Cardiac muscle cell (in vitro differentiated cells and primary cell): Measurements from ENCODE around the gene KYNU. TPM values are rescaled to one million over a fixed set of nuclear protein-coding genes. Genes with fewer than 3 reads are reported as not detected.

Experiments used
- DNase-seq, 2 donors: peaks; one replicate each; pipeline versions ENCODE4 v3.0.0 to v3.0.0-alpha.2; 2010 to 2017; ENCODE audit warnings: low read depth in 1 of 2, low spot score in 1 of 2
- H3K27ac ChIP-seq: fragments of 200-600 bp; sonication (generic); 2 replicates; pipeline ENCODE4 v1.5.1; 2016
- H3K27me3 ChIP-seq: fragments of 200-600 bp; sonication (generic); 2 replicates; pipeline ENCODE4 v1.6.0; 2016; ENCODE audit warnings: control low read depth
- H3K36me3 ChIP-seq: fragments of 200-600 bp; sonication (generic); 2 replicates; pipeline ENCODE4 v1.5.1; 2016; ENCODE audit warnings: control low read depth
- H3K4me1 ChIP-seq: fragments of 200-600 bp; sonication (generic); 2 replicates; pipeline ENCODE4 v1.8.1; 2017; ENCODE audit warnings: low read depth, mild to moderate bottlenecking, mixed run types
- H3K4me3 ChIP-seq: fragments of 200-600 bp; sonication (generic); 2 replicates; pipeline ENCODE4 v1.5.1; 2016; ENCODE audit warnings: mild to moderate bottlenecking
- H3K9me3 ChIP-seq: fragments of 200-600 bp; sonication (generic); 2 replicates; pipeline ENCODE4 v1.5.1; 2017; ENCODE audit warnings: low read depth, mild to moderate bottlenecking, control low read depth
- CTCF ChIP-seq: IDR thresholded peaks from 2 replicates; pipeline ENCODE4 v1.5.1; 2012; ENCODE audit warnings: low read depth, mild to moderate bottlenecking, low read length
- polyA plus RNA-seq: library from polyadenylated mRNA; unstranded; fragments of >200 nt; fragmentation: Nextera tagmentation; extraction: Ambion mirVana; gene quantifications from 2 replicates; pipeline ENCODE4 v1.2.1, GENCODE V29; 2016
- total RNA-seq: library from RNA; depleted of rRNA; stranded (reverse); fragments of >200 nt; gene quantifications from 2 replicates; pipeline ENCODE4 v1.2.3, GENCODE V29; 2016

The KYNU gene
- total and polyA plus RNA-seq, 2 experiments from 2014 or later, result 0.12 to 0.24 TPM

GRCh38 chr2:142961202-142961601 is 83.7 kb downstream of the KYNU start:
- no peak for DNase-seq
- H3K4me3 ChIP-seq, result no peak overlapping the region
- no peaks in the 10 kb centered on the region for H3K4me1 ChIP-seq
- no peaks in the 10 kb centered on the region for H3K36me3 ChIP-seq
- H3K9me3 ChIP-seq, result no peaks in the 10 kb centered on the region
- no peak for TF ChIP-seq CTCF
- no peaks in the 10 kb centered on the region for H3K27me3 ChIP-seq
- H3K27ac ChIP-seq, result no peak overlapping the region

- no peak overlapping the region for H3K4me3 ChIP-seq
- no peaks in the 10 kb centered on the region for H3K4me1 ChIP-seq
- no peaks in the 10 kb centered on the region for H3K36me3 ChIP-seq
- no peak for TF ChIP-seq CTCF
- DNase-seq, result peak in 1 of 2 donors; percentile 55
- H3K9me3 ChIP-seq, result no peaks in the 10 kb centered on the region
- H3K27me3 ChIP-seq, result no peaks in the 10 kb centered on the region
- H3K27ac ChIP-seq, result no peak overlapping the region
Measured at GRCh38 chr2:142965443-142965842, 88.0 kb downstream of the KYNU start.

GRCh38 chr2:142966284-142966683 is 88.8 kb downstream of the KYNU start:
- H3K4me1 ChIP-seq, result no peaks in the 10 kb centered on the region
- no peak for TF ChIP-seq CTCF
- H3K27me3 ChIP-seq, result no peaks in the 10 kb centered on the region
- no peak overlapping the region for H3K27ac ChIP-seq
- no peak for DNase-seq
- no peaks in the 10 kb centered on the region for H3K9me3 ChIP-seq
- no peak overlapping the region for H3K4me3 ChIP-seq
- H3K36me3 ChIP-seq, result no peaks in the 10 kb centered on the region

GRCh38 chr2:142967060-142967459 is 89.6 kb downstream of the KYNU start:
- TF ChIP-seq CTCF, result no peak
- Histone ChIP-seq H3K27ac (no peak overlapping the region), H3K27me3 (no peaks in the 10 kb centered on the region), H3K4me3 (no peak overlapping the region), H3K36me3 (no peaks in the 10 kb centered on the region), H3K4me1 (no peaks in the 10 kb centered on the region), H3K9me3 (no peaks in the 10 kb centered on the region)
- no peak for DNase-seq

- H3K27me3 ChIP-seq, result no peaks in the 10 kb centered on the region
- no peaks in the 10 kb centered on the region for H3K36me3 ChIP-seq
- no peaks in the 10 kb centered on the region for H3K9me3 ChIP-seq
- peak in 1 of 2 donors; percentile 29 for DNase-seq
- H3K4me3 ChIP-seq, result no peak overlapping the region
- H3K4me1 ChIP-seq, result no peaks in the 10 kb centered on the region
- no peak overlapping the region for H3K27ac ChIP-seq
- no peak for TF ChIP-seq CTCF
Measured at GRCh38 chr2:142973160-142973821, 95.8 kb downstream of the KYNU start.

GRCh38 chr2:142973822-142974207 is 96.4 kb downstream of the KYNU start:
- no peak for DNase-seq
- Histone ChIP-seq H3K4me3 (no peak overlapping the region), H3K27ac (no peak overlapping the region), H3K36me3 (no peaks in the 10 kb centered on the region), H3K27me3 (no peaks in the 10 kb centered on the region), H3K9me3 (no peaks in the 10 kb centered on the region), H3K4me1 (no peaks in the 10 kb centered on the region)
- no peak for TF ChIP-seq CTCF
